ENCODE data around the gene MTNR1A.

MTNR1A gene

DNA sequence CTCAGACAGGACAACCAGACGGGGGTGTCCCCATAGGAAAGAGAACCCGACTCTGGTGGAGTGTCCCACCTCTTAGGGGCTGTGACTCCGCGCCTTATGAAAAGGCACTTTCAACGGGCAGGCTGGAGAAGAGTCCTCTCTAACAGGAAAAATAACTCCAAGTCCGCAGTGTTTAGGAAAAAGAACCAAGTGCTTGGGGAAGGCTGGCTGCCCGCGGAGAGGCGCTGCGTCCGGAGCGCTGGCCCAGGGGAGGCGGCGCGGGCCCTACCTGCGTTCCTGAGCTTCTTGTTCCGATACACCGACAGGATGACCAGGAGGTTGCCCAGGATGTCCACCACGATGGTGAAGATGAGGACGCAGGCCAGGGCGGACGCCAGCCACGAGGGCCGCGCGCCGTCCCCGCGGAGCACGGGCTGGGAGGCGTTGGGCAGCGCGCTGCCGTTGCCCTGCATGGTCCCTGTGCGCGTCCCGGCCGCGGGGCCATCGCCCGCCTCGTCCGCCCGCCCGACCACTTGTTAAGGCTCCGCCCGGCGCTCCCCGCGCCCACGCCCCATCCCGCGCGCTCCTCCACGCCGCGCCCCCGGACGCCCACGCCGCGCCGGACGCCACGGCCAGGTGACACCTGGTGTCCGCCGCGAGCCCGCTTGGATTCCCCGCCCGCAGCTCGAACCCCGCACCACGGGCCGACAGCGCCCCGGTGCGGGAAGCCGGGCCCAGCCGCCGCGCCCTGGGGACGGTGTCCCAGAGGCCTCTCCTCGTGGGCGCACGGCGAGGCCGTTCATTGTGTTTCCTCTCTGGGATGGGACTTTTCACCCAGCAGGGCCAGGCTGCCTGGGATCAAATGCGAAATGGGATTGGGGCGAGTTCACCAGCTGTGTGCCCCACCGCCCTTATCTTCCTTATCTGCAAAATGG lies at the start of gene MTNR1A:
Gene MTNR1A, minus strand, starts transcription at position 654 of the 914 bp plus-strand sequence. Its CDS starts 202 bp downstream, at position 452.
- intact Hi-C loops (cut with DNase I), result no loop called here
- peak in 1 of 42 donors; percentile 39 for DNase-seq

DNA sequence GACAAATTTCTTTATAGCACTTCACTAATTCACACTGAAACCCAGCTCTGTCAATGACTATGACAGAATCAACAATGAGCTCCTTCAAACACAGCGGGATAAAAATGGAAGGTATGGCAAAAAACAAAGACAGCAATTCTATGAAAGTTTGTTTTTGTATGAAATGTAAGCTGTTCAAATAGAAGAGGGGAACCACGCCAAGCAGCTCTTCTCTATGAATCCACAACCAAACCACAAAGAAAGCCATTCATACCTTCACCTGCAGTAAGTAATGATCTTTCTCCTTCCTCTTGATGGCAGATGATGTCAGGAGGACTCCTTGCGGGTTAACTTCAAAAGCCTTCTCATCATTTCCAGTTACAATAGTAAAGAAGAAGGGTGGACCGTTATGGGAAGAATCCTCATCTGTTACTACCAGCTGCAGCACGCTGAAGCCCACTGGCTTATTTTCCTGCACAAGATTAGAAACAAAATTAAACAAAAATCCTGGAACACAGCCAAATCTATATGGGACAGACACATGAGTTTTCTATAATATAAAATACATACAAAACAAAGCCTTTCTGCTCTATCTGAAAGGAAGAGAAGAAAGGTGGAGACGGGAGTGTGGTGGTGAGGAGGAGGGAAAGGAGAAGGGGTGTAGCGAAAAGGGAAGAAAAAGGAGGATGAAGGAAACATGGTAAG lies 48.9 kb upstream of the MTNR1A start:
- intact Hi-C loops (cut with DNase I), result no loop called here

DNA sequence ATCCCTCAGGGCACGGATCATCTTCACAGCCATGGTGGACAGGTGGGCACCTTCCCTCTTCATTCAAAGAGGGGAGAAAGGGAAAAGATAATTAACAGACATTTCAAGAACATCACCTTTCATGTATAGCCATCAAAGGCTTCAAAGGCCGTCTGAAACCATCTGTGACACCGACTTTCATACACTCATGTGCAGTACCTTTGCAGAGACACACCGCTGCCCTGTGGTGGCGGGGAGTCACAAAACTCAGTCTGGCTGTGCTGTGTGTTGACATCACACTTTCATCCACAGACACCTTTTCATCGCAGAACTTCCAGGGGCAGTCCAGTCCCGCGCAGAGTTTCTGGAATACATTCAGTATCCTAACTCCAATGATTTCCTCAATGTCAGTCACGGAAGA lies 47.6 kb upstream of the MTNR1A start:
- intact Hi-C loops (cut with DNase I), result no loop called here
- DNase-seq, result no peak

More for the DNA sequence above, 48.9 kb upstream of the MTNR1A start:
- DNase-seq, result no peak

DNA sequence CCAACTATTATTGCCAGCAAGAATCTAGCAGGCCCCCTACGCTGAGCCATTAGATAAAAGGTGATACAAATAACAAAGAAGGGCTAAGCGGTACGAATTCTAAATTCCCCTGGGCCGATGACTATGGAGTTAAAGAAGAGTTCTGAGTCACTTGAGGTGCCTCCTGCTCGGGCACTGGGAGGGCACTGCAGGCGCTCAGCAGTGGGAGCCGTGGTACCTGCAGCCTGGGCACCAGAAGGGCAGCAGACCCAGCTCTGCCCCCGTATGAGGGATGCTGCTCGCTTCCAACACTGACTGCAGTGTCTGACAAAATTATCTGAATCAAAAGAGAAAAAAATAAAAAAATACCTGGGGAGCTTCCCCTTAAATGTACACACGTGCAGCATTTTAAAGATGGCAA lies 44.1 kb upstream of the MTNR1A start:
- intact Hi-C loops (cut with DNase I), result no loop called here
- DNase-seq, result peak in 1 of 42 donors; percentile 25

DNA sequence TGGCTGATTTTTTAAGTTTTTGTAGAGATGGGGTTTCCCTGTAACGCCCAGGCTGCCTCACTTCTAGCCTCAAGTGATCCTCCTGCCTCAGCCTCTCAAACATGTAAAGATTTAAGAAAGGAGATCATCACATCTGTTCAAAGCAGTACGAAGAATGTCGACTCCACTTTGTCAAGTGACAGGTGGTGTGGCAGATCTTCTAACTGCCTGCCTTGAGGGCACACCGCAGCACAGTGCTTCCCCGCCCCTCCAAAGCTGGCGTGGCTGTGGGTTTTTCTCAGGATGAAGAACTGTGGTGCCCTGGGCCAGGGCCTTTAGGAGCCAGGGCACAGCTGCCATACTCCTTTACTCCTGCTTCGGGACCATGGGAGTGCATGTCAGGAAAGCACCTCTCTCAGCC lies 43.3 kb upstream of the MTNR1A start:
- intact Hi-C loops (cut with DNase I), result no loop called here
- DNase-seq, result peak in 1 of 42 donors; percentile 29

DNA sequence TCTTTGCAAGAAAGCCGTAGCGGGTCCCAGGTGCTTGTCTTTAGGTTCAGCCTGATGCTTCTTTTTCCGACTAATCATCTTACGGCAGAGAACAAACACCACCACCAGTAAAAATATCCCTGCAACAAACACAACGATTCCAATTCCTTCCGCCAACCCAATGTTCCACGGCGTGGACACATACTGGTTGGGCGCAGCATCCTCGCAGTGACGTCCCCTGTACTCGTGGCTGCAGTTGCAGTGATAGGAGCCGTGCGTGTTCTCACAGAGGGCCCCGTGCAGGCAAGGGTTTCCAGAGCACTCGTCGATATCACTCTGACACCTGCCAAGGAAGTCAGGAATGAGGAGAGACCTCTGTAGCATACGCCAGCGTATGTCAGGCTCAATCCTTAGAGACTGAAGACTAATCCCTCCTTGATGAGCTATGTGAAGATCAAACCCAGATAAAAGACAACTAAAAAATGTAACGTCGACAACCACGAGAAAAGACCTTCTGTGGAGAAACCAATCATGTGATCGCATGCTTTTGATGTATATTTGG lies 41.6 kb upstream of the MTNR1A start:
- peak in 1 of 42 donors; percentile 25 for DNase-seq
- intact Hi-C loops (cut with DNase I), result no loop called here

DNA sequence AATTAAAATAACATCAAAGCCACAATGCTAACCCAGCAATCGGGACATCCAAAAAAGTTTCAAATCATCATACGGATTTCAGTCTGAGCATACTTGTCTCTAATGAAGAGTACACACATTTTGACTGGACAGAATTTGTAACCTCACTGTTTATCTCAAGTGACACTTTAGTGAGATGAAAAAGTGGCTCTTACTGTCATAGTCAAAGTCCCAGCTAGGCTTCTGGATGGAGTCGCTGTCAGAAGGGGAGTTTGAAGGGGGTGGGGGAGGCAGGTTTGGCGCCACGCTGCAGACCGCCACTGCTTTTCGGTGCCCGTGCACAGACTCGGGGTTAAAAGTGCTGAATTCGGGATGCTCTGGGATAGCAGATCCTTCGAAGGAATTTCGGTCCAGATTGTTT lies 41.0 kb upstream of the MTNR1A start:
- intact Hi-C loops (cut with DNase I), result no loop called here
- peak in 1 of 42 donors; percentile 4 for DNase-seq

DNA sequence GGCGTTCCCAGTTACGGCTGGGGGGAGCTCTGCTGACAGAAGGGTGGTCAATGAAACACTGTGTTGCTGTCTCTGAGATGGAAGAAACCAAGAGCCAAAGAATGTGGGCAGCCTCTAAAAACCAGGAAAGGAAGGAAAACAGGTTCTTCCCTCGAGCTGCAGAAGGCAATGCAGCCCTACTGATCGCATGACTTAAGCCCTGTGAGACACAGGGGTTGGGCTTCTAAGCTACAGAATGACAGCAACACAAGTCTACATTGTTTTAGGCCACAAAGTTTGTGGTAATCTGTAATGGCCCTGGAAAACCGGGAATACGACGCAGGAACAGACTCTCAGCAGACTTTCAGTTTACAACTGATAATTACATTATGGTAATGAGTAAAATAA lies 38.2 kb upstream of the MTNR1A start:
- intact Hi-C loops (cut with DNase I), result no loop called here
- DNase-seq, result peak in 1 of 42 donors; percentile 9

DNA sequence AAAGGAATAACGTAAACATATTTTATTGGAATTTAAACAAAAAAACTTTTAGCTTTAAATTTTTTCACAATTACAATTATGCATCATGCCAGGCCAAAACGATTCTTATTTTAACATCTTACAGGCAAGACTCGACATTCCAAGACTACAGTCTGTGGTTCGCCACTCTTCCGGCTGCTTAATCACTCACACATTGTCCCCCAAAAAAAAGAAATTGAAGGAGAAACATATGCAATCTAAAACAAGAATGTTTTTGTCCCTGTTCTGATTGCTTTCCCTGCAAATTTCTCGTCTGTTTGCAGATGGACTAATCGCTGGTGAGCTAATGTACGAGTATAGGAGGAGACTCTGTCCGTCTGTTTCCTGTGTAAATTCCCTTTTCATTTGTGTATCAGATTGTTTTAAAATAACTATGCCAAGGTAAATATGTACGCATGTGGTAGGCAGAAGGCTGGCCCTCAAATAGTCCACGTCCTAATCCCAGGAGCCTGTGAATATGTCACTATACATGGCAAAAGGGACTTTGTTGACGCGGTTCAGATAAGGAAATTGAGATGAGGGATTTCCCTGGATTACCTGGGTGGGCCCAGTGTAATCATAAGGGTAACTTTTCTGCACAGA lies 37.7 kb upstream of the MTNR1A start:
- intact Hi-C loops (cut with DNase I), result no loop called here
- DNase-seq, result no peak

DNA sequence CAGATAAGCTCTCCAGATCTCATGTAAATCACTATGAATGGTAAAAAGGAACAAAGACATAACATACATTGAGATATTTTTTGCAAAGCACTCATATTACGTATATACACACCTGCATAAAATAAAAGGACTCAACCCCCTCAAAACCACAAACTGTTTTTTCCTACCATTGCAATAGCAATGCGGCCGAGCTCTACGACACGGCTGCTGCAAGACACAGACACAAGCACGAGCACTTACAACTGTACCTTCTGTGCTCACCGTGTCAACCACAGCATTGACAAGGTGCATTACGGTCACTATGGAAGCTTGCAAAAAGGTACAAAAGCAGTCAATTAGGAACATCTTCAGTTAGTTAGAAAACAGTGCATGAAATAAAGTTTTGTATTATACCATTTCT lies 37.1 kb upstream of the MTNR1A start:
- intact Hi-C loops (cut with DNase I), result no loop called here
- DNase-seq, result peak in 1 of 42 donors; percentile 36

DNA sequence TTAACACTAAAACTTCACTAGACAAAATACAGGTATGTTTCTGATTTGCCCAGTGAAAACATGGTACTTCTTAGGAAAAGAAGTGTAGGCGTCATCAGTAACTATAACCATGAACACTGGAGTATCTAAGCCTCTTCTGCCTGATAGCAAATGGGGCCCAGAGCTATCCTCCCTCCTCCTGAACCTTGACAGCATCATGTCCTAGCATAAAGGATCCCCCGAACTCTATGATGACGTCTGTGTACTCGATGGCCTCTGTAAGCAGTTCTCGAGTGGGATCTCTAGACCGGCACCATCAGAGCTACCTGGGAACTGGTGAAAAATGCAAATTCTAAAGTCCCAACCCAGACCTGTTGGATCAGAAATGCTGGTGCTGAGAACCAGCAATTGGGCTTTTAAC lies 36.3 kb upstream of the MTNR1A start:
- DNase-seq, result peak in 1 of 42 donors; percentile 34

DNA sequence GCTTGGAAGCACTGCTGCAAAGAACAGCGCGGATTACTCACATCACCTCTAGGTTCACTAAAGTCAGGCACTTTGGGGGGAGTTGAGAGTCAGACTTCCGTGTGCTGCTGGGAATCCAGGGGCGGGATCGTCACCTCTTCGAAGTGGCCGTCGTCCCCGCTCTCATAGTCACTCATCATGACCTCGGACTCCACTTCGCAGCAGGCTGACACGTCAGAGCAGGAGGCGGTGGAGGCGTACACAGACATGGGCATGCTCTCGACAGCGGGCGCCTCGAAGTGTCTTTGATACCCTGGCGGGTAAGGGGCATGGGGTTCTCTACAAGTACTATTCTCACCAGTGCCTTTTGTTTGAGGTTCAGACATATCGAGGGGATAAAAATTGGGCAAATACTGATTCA lies 33.1 kb upstream of the MTNR1A start:
- peak in 2 of 42 donors; percentile 5 to 38 for DNase-seq
- intact Hi-C loops (cut with DNase I), result loop anchor here (5.0 kb wide), 1 partner anchor 291 kb away; no protein-coding TSS in a partner anchor

More for the DNA sequence above, 36.3 kb upstream of the MTNR1A start:
- intact Hi-C loops (cut with DNase I), result no loop called here

DNA sequence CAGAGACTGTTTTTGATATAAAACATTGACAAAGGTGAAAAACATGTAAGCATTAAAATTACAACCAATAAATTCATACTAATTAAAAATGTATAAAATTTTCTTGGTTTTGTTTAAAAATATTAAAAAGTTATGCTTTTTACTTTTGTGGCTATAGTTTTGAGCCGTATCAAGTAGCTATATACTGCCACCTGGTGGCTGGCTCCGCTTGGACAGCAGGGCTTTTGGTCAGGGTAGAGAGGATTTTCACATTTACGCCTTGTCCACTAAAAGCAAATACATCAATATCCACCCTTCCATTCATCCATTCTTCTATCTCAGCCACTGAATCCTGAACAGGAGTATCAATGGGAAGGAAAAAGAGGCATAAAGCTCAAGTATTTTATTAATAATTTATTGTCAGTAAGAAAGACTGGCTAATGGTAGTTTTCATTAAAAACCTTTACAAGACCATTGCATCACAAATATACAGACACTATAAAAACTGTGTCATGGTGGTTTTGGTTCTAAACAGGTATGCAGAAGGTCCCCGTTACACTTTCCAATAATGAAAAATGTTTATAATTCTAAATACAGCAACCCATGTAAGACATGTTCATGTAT lies 32.1 kb upstream of the MTNR1A start:
- DNase-seq, result peak; percentile 42 to 93 (median 80)
- intact Hi-C loops (cut with DNase I), result loop anchor here (5.0 kb wide), 1 partner anchor 290 kb away; no protein-coding TSS in a partner anchor

DNA sequence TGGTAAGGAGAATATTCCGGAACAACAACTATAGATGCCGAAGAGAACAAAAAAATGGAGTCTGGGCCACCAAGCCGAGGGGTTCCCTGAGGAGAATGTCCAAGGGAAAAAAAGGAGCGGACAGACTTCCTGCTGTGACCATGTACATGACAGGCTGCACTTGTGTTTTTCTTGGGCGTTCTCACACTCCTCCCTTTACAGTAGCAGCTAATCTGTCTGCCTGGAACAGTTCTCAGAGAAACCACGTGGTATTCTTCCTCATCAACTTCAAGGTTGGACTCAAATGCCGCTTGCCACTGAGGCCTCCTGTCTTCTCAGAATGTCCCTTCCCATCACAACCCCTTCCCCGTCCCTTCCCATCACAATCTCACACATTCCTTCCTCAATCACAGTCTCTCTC lies 30.8 kb upstream of the MTNR1A start:
- intact Hi-C loops (cut with DNase I), result loop anchor here (5.0 kb wide), 1 partner anchor 289 kb away; no protein-coding TSS in a partner anchor
- DNase-seq, result peak in 1 of 42 donors; percentile 26

DNA sequence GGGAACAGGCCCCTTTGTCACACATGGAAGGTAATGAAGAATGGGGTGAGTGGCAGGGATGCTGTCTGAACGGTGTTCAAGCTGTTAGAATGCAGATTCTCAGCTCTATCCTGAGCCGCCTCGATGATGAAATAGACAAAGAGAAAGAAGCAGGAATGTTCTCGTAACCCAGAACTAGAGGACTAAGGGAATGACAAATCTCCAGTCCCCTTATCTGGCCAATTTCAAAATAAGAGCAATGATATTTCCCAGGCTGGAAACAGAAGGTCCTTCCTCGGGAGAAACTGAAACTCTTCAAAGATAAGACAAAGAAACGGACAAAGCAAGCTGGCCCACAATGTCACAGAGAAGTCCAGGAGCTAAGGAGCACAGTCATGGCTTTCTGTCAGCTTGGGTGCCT lies 29.5 kb upstream of the MTNR1A start:
- peak in 1 of 42 donors; percentile 24 for DNase-seq
- intact Hi-C loops (cut with DNase I), result loop anchor here (5.0 kb wide), 1 partner anchor 288 kb away; no protein-coding TSS in a partner anchor

DNA sequence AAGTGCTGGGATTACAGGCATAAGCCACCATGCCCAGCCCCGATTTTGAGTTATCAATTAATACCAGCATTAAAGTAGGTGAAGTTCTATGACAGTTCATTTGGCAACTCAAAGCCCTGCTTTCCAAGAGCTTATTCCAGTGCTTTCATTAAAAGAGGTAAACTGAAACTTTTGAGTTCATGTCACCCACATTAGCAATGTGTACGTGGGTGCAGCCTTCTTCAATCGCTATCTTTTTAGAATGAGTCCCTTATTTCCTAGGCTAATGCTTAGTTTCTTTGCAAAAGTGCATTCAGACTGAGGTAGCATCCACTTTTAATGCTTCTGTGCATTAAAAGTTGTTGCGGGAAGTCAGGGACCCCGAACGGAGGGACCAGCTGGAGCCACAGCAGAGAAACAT lies 26.1 kb upstream of the MTNR1A start:
- peak in 7 of 42 donors; percentile 8 to 56 (median 37) for DNase-seq
- intact Hi-C loops (cut with DNase I), result no loop called here

DNA sequence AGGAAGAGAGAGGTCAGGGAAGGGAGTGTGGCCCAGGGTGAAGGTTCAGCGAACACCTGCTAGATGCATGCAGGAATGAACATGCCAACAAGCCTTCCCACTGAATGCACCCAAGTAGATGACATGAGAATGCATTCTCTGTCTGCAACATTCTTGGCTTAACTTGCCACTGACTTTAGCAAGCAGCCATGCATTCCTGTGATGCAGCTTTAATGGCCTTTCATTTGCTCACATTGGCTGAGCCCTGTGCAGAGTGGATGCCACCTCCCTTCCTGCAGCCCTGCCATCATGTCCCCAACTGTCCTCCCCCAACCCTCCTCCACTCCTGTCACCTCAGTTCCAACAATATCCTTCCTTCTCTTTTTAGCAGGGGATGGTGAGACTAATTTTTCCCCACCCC lies 25.3 kb upstream of the MTNR1A start:
- intact Hi-C loops (cut with DNase I), result no loop called here
- DNase-seq, result peak in 1 of 42 donors; percentile 18

DNA sequence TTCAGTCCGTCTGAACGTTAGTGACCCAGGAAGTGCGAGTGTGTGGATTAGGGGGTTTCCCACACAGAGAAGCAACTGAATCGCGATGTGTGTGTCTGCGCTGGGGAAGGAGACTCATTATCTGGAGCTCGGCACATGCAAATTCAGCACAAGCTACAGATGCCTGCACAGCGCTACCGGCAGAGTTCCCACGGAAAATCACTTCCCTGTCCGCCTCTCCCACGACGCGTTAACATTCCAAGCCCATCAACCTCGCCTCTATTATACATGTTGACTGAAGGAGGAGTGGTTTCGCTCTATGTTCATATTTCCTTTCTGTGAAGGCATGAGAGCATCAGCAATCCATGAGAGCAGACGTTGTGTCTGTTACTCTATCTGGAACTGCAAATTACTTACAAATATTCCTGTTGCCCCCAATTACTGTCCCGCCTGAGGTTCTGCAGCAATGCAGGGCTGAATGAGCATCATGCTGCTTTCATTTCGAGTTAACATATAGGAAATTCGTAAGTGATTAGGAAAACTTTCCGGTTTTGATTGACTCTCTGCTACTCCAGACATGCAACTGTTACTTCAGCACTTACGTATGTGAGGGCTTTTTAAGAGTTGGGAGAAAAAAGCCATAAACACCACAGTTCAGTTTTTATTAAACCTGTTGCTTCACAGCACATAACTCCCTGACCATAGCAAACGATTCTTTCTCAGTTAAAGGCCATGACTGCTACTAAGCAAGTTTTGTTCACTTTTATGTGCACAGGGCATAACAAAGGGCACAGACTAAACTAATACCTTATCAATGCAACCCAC lies 15.0 kb upstream of the MTNR1A start:
- peak in 19 of 42 donors; percentile 18 to 60 (median 39) for DNase-seq

More for the DNA sequence above, 15.0 kb upstream of the MTNR1A start:
- intact Hi-C loops (cut with DNase I), result no loop called here

Data from head of caudate nucleus (tissue), 42 donors.